SK-N-SH (cell line): ENCODE results near the gene TGFBR3. TPM values are rescaled to one million over a fixed set of nuclear protein-coding genes. Genes with fewer than 3 reads are reported as not detected.

Experiments used
- CTCF ChIA-PET: fragments of 300-600, 350-600 bp; formaldehyde crosslinking; extraction: SDS; loops from one replicate; lab custom pipeline; 2021; lab: Yijun Ruan, JAX
- POLR2A ChIA-PET: fragments of 350-600 bp; sonication (Branson Sonifier 250); formaldehyde crosslinking; extraction: SDS; loops from one replicate; lab custom pipeline; 2020; ENCODE audit warnings: antibody characterized with exemption, inconsistent platforms; lab: Yijun Ruan, JAX
- DNase-seq: peaks from one replicate; pipeline ENCODE4 v3.0.0; 2012
- H2AFZ ChIP-seq: fragments of 200-600 bp; sonication (generic); 2 replicates; pipeline ENCODE4 v1.8.1; 2016; ENCODE audit warnings: antibody characterized with exemption, mild to moderate bottlenecking, low read depth
- H3F3A ChIP-seq: fragments of 200-600 bp; sonication (generic); replicated peaks from 2 replicates; pipeline ENCODE3; 2016; ENCODE audit warnings: antibody characterized with exemption, mild to moderate bottlenecking; ENCODE audit not compliant: insufficient read depth
- H3K27ac ChIP-seq, 2 experiments: fragments of 200-500 bp in 1 of 2; fragments of 200-600 bp in 1 of 2; sonication (Bioruptor generic) in 1 of 2; sonication (generic), shearing (Covaris generic) in 1 of 2; 2 replicates each; pipeline versions ENCODE4 v1.5.1 to v1.6.1; 2014 to 2016; ENCODE audit warnings: low read depth in 2 of 2, inconsistent platforms in 1 of 2, low read length in 1 of 2, mild to moderate bottlenecking in 1 of 2, mixed read lengths in 1 of 2
- H3K27me3 ChIP-seq: fragments of 200-600 bp; sonication (generic), shearing (Covaris generic); 2 replicates; pipeline ENCODE4 v1.6.1; 2016; ENCODE audit warnings: mixed run types; ENCODE audit not compliant: insufficient read depth
- H3K36me3 ChIP-seq, 2 experiments: fragments of 200-500 bp in 1 of 2; fragments of 200-600 bp in 1 of 2; sonication (Bioruptor generic) in 1 of 2; sonication (generic) in 1 of 2; replicated peaks in 1 of 2; 2 replicates each; pipeline versions ENCODE3 to v1.5.1; 2014 to 2016; ENCODE audit warnings: low read length in 1 of 2, mild to moderate bottlenecking in 1 of 2; ENCODE audit not compliant: insufficient read depth in 2 of 2, control insufficient read depth in 1 of 2
- H3K4me1 ChIP-seq, 2 experiments: fragments of 200-500 bp in 1 of 2; fragments of 200-600 bp in 1 of 2; sonication (Bioruptor generic) in 1 of 2; sonication (generic), shearing (Covaris generic) in 1 of 2; 2 replicates each; pipeline versions ENCODE4 v1.5.1 to v1.6.1; 2014 to 2016; ENCODE audit warnings: low read depth in 1 of 2, low read length in 1 of 2, mixed run types in 1 of 2; ENCODE audit not compliant: insufficient read depth in 2 of 2, control insufficient read depth in 1 of 2
- H3K4me2 ChIP-seq: fragments of 200-600 bp; sonication (generic), shearing (Covaris generic); 2 replicates; pipeline ENCODE4 v1.6.1; 2017; ENCODE audit warnings: mixed run types
- H3K4me3 ChIP-seq, 2 experiments: fragments of 200-500 bp in 1 of 2; fragments of 200-600 bp in 1 of 2; sonication (Bioruptor generic) in 1 of 2; sonication (generic), shearing (Covaris generic) in 1 of 2; 2 replicates each; pipeline versions ENCODE4 v1.5.1 to v1.8.1; 2014 to 2016; ENCODE audit warnings: low read depth in 2 of 2, inconsistent platforms in 1 of 2, low read length in 1 of 2, mild to moderate bottlenecking in 1 of 2, mixed read lengths in 1 of 2, moderate library complexity in 1 of 2
- H3K79me2 ChIP-seq: fragments of 200-600 bp; sonication (generic); 2 replicates; pipeline ENCODE4 v1.8.1; 2017; ENCODE audit warnings: mild to moderate bottlenecking; ENCODE audit not compliant: insufficient read depth
- H3K9ac ChIP-seq: fragments of 200-600 bp; sonication (generic); 2 replicates; pipeline ENCODE4 v1.6.1; 2017; ENCODE audit warnings: mixed run types
- H3K9me2 ChIP-seq: fragments of 200-600 bp; sonication (generic); 2 replicates; pipeline ENCODE4 v1.6.1; 2017; ENCODE audit warnings: mixed run types
- H3K9me3 ChIP-seq: fragments of 200-600 bp; sonication (generic); 2 replicates; pipeline ENCODE4 v1.6.1; 2017; ENCODE audit warnings: mixed run types, mild to moderate bottlenecking, moderate library complexity
- H4K20me1 ChIP-seq: fragments of 200-600 bp; sonication (generic); 2 replicates; pipeline ENCODE4 v1.6.1; 2017; ENCODE audit warnings: mild to moderate bottlenecking, mixed run types; ENCODE audit not compliant: insufficient read depth
- CTCF ChIP-seq: fragments of 200-600 bp; sonication (generic); IDR thresholded peaks from 2 replicates; pipeline ENCODE4 v1.6.1; 2017; ENCODE audit warnings: antibody characterized with exemption, mild to moderate bottlenecking, moderate library complexity
- ELF1 ChIP-seq: IDR thresholded peaks from 2 replicates; pipeline ENCODE4 v1.4.0; 2012
- FOXJ3 ChIP-seq: sonication (generic); formaldehyde crosslinking; IDR thresholded peaks from 2 replicates; pipeline ENCODE4 v1.5.1; 2020; ENCODE audit warnings: mild to moderate bottlenecking, missing genetic modification reagents
- GABPA ChIP-seq: IDR thresholded peaks from 2 replicates; pipeline ENCODE4 v1.4.0; 2012; ENCODE audit warnings: low read depth, mild to moderate bottlenecking
- GATA2 ChIP-seq: sonication (generic); formaldehyde crosslinking; IDR thresholded peaks from 2 replicates; pipeline ENCODE4 v1.5.0; 2020; ENCODE audit warnings: mild to moderate bottlenecking, missing genetic modification reagents
- IRF3 ChIP-seq: fragments of 150-350 bp; IDR thresholded peaks from 2 replicates; pipeline ENCODE4 v1.6.1; 2016; ENCODE audit warnings: mild to moderate bottlenecking, low read depth, low read length
- MXI1 ChIP-seq: IDR thresholded peaks from 2 replicates; pipeline ENCODE4 v1.6.1; 2012; ENCODE audit warnings: mild to moderate bottlenecking, low read depth, low read length, improper control_type of control experiment
- POLR2AphosphoS5 ChIP-seq: IDR thresholded peaks from 2 replicates; pipeline ENCODE4 v1.6.1; 2012; ENCODE audit warnings: low read depth, low read length
- RAD21 ChIP-seq: IDR thresholded peaks from 2 replicates; pipeline ENCODE4 v1.6.1; 2012; ENCODE audit warnings: mild to moderate bottlenecking, low read length
- REST ChIP-seq: IDR thresholded peaks from 2 replicates; pipeline ENCODE4 v1.6.1; 2012; ENCODE audit warnings: mild to moderate bottlenecking, low read depth, low read length, moderate library complexity
- RXRA ChIP-seq: IDR thresholded peaks from 2 replicates; pipeline ENCODE4 v1.4.0; 2012; ENCODE audit warnings: low read depth, mild to moderate bottlenecking, borderline replicate concordance
- SIN3A ChIP-seq: IDR thresholded peaks from 2 replicates; pipeline ENCODE4 v1.6.1; 2012; ENCODE audit warnings: low read depth, mild to moderate bottlenecking, low read length, moderate library complexity, borderline replicate concordance
- SMC3 ChIP-seq: IDR thresholded peaks from 2 replicates; pipeline ENCODE4 v1.6.1; 2012; ENCODE audit warnings: low read depth, low read length, improper control_type of control experiment
- TAF1 ChIP-seq: IDR thresholded peaks from 2 replicates; pipeline ENCODE4 v1.6.1; 2012; ENCODE audit warnings: low read depth, mild to moderate bottlenecking, low read length, moderate library complexity, borderline replicate concordance
- TEAD4 ChIP-seq: IDR thresholded peaks from 2 replicates; pipeline ENCODE4 v1.4.0; 2012; ENCODE audit warnings: mild to moderate bottlenecking, borderline replicate concordance; ENCODE audit not compliant: insufficient read depth
- YY1 ChIP-seq: IDR thresholded peaks from 2 replicates; pipeline ENCODE4 v1.4.0; 2012; ENCODE audit warnings: low read depth, mild to moderate bottlenecking
- WGBS: methylation state at CpG from one replicate; pipeline ENCODE4 v1.1.6; 2017; ENCODE audit warnings: low lambda C conversion rate; 5-methylcytosine and 5-hydroxymethylcytosine counted together
- polyA plus RNA-seq, 3 experiments: library from polyadenylated mRNA; depleted of rRNA; stranded (reverse); fragments of >200 nt; gene quantifications; 2 replicates each; pipeline ENCODE4 v1.2.3, GENCODE V29; 2012

Gene TGFBR3
- polyA plus RNA-seq, 1 of the 3 experiments (the other 2 are of a cell fraction): 0.07 TPM

- WGBS: 12% methylated on average over 5 of the region's 5 CpGs
- CTCF ChIA-PET: no interaction called here
- Histone ChIP-seq H3K4me3 (no peak overlapping the region), H3K9me3 (no peaks in the 10 kb centered on the region), H3K9ac (no peak overlapping the region), H3K36me3 (no peaks in the 10 kb centered on the region), H2AFZ (no peak overlapping the region), H3K79me2 (no peaks in the 10 kb centered on the region), H3K27ac (no peak overlapping the region), H3K4me1 (no peaks in the 10 kb centered on the region), H3K4me2 (no peak overlapping the region), H3F3A (no peaks in the 10 kb centered on the region), H3K9me2 (no peaks in the 10 kb centered on the region), H4K20me1 (no peaks in the 10 kb centered on the region), H3K27me3 (peaks cover 64% of the 10 kb centered on the region; the same call in 1 of the 2 replicates)
- TF ChIP-seq TEAD4 (no peak), SMC3 (no peak), IRF3 (no peak), REST (no peak), POLR2AphosphoS5 (no peak), CTCF (no peak), MXI1 (no peak), GABPA (no peak)
- POLR2A ChIA-PET: no interaction called here
- no peak for DNase-seq
These were observed 87.7 kb downstream of the TGFBR3 start for GRCh38 chr1:91798241-91798648.

GRCh38 chr1:91797164-91797563, 88.8 kb downstream of the TGFBR3 start:
- no peak overlapping the region for H3K4me3 ChIP-seq
- H3K27me3 ChIP-seq: peaks cover 71% of the 10 kb centered on the region; the same call in 1 of the 2 replicates
- no peaks in the 10 kb centered on the region for H3K9me3 ChIP-seq
- H3K4me1 ChIP-seq: no peaks in the 10 kb centered on the region
- H3K9me2 ChIP-seq: no peaks in the 10 kb centered on the region
- ChIA-PET CTCF (no interaction called here), POLR2A (no interaction called here)
- no peaks in the 10 kb centered on the region for H3K79me2 ChIP-seq
- no peaks in the 10 kb centered on the region for H3K36me3 ChIP-seq
- no peak overlapping the region for H3K4me2 ChIP-seq
- H2AFZ ChIP-seq: no peak overlapping the region
- DNase-seq: no peak
- H3F3A ChIP-seq: no peaks in the 10 kb centered on the region
- H3K9ac ChIP-seq: no peak overlapping the region
- 0% methylated on average over 1 of the region's 1 CpG for WGBS
- no peaks in the 10 kb centered on the region for H4K20me1 ChIP-seq
- H3K27ac ChIP-seq: no peak overlapping the region
- TF ChIP-seq TEAD4 (no peak), FOXJ3 (CRISPR knock-in tag) (no peak), RAD21 (no peak), YY1 (no peak), RXRA (no peak), GATA2 (CRISPR knock-in tag) (no peak), SIN3A (no peak), IRF3 (no peak), ELF1 (no peak), REST (no peak), TAF1 (no peak)
